OCI-LY7 (cell line): ENCODE results near the gene DMRT3. TPM values are rescaled to one million over a fixed set of nuclear protein-coding genes. Genes with fewer than 3 reads are reported as not detected.

Experiments used
- BruUV-seq: library from RNA; stranded (reverse); fragments of 400-500 nt; replicated peaks from 2 replicates; lab custom pipeline; 2021; lab: Mats Ljungman, UMichigan
- CTCF ChIA-PET: fragments of 300-600 bp; sonication (Branson Sonifier 250); formaldehyde crosslinking; loops from one replicate; lab custom pipeline; 2022; ENCODE audit warnings: antibody characterized with exemption; ENCODE audit not compliant: unreplicated experiment; lab: Charles Lee
- POLR2A ChIA-PET: fragments of 300-600 bp; sonication (Branson Sonifier 250); formaldehyde crosslinking; loops from one replicate; lab custom pipeline; 2022; ENCODE audit warnings: antibody characterized with exemption; lab: Charles Lee
- DNase-seq: peaks from one replicate; pipeline ENCODE4 v3.0.0-alpha.2; 2015; ENCODE audit warnings: low spot score
- H2AFZ ChIP-seq: fragments of 200-600 bp; sonication (generic), shearing (Covaris generic); 2 replicates; pipeline ENCODE4 v1.6.1; 2014; ENCODE audit warnings: mild to moderate bottlenecking, antibody characterized with exemption, low read length, moderate library complexity
- H3K27ac ChIP-seq: fragments of 200-600 bp; sonication (generic); 2 replicates; pipeline ENCODE4 v1.5.1; 2014; ENCODE audit warnings: mixed run types, low read depth, mild to moderate bottlenecking, moderate library complexity, low read length, inconsistent platforms; ENCODE audit not compliant: poor library complexity, severe bottlenecking
- H3K36me3 ChIP-seq: fragments of 200-600 bp; sonication (generic); 2 replicates; pipeline ENCODE4 v1.6.1; 2014; ENCODE audit warnings: mild to moderate bottlenecking, antibody characterized with exemption, low read length, moderate library complexity, mixed read lengths; ENCODE audit not compliant: insufficient read depth
- H3K4me1 ChIP-seq: fragments of 200-600 bp; sonication (generic); 2 replicates; pipeline ENCODE4 v1.5.1; 2014; ENCODE audit warnings: mild to moderate bottlenecking, low read length; ENCODE audit not compliant: insufficient read depth, poor library complexity, severe bottlenecking
- H3K4me2 ChIP-seq: fragments of 200-600 bp; sonication (generic); 2 replicates; pipeline ENCODE4 v1.6.1; 2014; ENCODE audit warnings: mild to moderate bottlenecking, low read length
- H3K4me3 ChIP-seq: fragments of 200-600 bp; sonication (generic); 2 replicates; pipeline ENCODE4 v1.5.1; 2014; ENCODE audit warnings: mild to moderate bottlenecking, low read depth, low read length; ENCODE audit not compliant: poor library complexity, severe bottlenecking
- H3K79me2 ChIP-seq: fragments of 200-600 bp; sonication (generic); 2 replicates; pipeline ENCODE4 v1.6.1; 2016; ENCODE audit warnings: low read depth, mild to moderate bottlenecking, low read length, moderate library complexity, mixed read lengths; ENCODE audit not compliant: insufficient read depth
- H3K9me2 ChIP-seq: fragments of 200-600 bp; sonication (generic); 2 replicates; pipeline ENCODE4 v1.6.1; 2016; ENCODE audit warnings: mild to moderate bottlenecking, low read length, mixed read lengths; ENCODE audit not compliant: insufficient read depth
- H3K9me3 ChIP-seq: fragments of 200-600 bp; sonication (generic); 2 replicates; pipeline ENCODE4 v1.6.1; 2014; ENCODE audit warnings: mild to moderate bottlenecking, mixed run types, low read length, mixed read lengths
- H4K20me1 ChIP-seq: fragments of 200-600 bp; sonication (generic); 2 replicates; pipeline ENCODE4 v1.6.1; 2014; ENCODE audit warnings: mild to moderate bottlenecking, antibody characterized with exemption, low read length, moderate library complexity, mixed read lengths; ENCODE audit not compliant: insufficient read depth
- EZH2phosphoT487 ChIP-seq: fragments of 200-600 bp; sonication (generic); IDR thresholded peaks from 2 replicates; pipeline ENCODE4 v1.6.1; 2018; ENCODE audit warnings: low read depth, borderline replicate concordance, mild to moderate bottlenecking, mixed run types, antibody characterized with exemption, low read length, moderate library complexity, mixed read lengths
- intact Hi-C: fragments of 100-400 bp; cut with micrococcal nuclease; formaldehyde crosslinking; loops from one replicate; pipeline ENCODE4 v1.10.0; 2022; ENCODE audit not compliant: unreplicated experiment
- total RNA-seq, 2 experiments: library from RNA; depleted of rRNA in 1 of 2; stranded (reverse); fragments of >200 nt in 1 of 2; shearing (Covaris generic) in 1 of 2; gene quantifications; 2 replicates each; pipeline ENCODE4 v1.2.3, GENCODE V29; 2014 to 2022
- TF ChIP-seq, protein P1 (sequence below): fragments of 200-600 bp; sonication (generic); conservative IDR thresholded peaks from 2 replicates; pipeline ENCODE4 v1.5.1; 2014; ENCODE audit warnings: mild to moderate bottlenecking, antibody characterized with exemption, low read length, moderate library complexity, mixed read lengths

Gene DMRT3
- total RNA-seq, 2 experiments from 2014 or later = not detected

DNA sequence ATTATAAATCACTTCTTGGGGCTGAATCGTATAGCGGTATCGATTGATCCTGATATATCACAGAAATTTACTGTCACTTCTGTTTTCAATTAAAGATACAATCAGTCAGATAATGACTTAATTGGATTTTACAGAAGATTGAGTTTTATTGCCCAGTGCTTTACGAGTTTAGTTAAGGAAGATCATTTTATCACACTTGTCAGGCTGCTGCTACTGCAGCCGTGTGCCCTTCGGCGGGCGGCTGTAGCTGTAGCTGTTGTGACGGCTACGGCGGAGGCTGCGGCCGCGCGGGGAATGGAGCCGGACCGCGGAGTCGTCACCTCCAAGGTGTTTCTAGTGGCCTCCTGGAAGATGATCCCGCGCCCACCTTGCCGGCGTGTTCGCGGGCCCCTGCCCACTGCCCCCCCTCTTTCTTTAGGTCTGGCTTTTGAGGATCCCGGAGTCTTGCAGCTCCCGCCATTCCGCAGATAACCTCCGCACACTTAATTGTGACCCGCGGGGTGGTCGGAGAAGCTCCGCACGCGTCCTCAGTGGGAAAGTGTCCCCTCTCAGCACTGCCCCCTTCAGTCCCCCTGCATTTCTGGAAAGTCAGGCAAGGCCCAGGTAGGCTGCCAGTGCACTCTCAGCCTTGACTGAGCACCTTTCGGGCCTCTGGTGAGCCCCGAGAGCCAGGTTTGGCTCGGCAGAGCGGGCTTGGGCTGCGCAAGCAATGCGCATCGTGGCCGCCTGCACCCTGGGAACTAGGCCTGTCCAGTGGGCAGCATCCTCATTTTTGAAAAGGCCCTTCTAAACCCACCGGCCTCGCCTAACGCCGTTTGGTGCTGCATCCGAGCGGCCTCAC is 6.9 kb upstream of the DMRT3 start:
- H3K36me3 ChIP-seq = no peaks in the 10 kb centered on the region
- H3K79me2 ChIP-seq = no peaks in the 10 kb centered on the region
- no peaks in the 10 kb centered on the region for H4K20me1 ChIP-seq
- no peak overlapping the region for H2AFZ ChIP-seq
- no peak for DNase-seq
- H3K9me3 ChIP-seq = no peaks in the 10 kb centered on the region
- POLR2A ChIA-PET = no interaction called here
- H3K9me2 ChIP-seq = no peaks in the 10 kb centered on the region
- CTCF ChIA-PET = no interaction called here
- intact Hi-C loops = loop anchor here (5.0 kb wide), 1 partner anchor 38 kb away; no protein-coding TSS in a partner anchor
- H3K4me1 ChIP-seq = no peaks in the 10 kb centered on the region
- BruUV-seq = no TSS peak
- H3K4me3 ChIP-seq = no peak overlapping the region
- no peak overlapping the region for H3K27ac ChIP-seq
- TF ChIP-seq EZH2phosphoT487 = no peak
- TF ChIP-seq, protein P1, sequence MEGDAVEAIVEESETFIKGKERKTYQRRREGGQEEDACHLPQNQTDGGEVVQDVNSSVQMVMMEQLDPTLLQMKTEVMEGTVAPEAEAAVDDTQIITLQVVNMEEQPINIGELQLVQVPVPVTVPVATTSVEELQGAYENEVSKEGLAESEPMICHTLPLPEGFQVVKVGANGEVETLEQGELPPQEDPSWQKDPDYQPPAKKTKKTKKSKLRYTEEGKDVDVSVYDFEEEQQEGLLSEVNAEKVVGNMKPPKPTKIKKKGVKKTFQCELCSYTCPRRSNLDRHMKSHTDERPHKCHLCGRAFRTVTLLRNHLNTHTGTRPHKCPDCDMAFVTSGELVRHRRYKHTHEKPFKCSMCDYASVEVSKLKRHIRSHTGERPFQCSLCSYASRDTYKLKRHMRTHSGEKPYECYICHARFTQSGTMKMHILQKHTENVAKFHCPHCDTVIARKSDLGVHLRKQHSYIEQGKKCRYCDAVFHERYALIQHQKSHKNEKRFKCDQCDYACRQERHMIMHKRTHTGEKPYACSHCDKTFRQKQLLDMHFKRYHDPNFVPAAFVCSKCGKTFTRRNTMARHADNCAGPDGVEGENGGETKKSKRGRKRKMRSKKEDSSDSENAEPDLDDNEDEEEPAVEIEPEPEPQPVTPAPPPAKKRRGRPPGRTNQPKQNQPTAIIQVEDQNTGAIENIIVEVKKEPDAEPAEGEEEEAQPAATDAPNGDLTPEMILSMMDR = no peak
- H3K4me2 ChIP-seq = no peak overlapping the region

DNA sequence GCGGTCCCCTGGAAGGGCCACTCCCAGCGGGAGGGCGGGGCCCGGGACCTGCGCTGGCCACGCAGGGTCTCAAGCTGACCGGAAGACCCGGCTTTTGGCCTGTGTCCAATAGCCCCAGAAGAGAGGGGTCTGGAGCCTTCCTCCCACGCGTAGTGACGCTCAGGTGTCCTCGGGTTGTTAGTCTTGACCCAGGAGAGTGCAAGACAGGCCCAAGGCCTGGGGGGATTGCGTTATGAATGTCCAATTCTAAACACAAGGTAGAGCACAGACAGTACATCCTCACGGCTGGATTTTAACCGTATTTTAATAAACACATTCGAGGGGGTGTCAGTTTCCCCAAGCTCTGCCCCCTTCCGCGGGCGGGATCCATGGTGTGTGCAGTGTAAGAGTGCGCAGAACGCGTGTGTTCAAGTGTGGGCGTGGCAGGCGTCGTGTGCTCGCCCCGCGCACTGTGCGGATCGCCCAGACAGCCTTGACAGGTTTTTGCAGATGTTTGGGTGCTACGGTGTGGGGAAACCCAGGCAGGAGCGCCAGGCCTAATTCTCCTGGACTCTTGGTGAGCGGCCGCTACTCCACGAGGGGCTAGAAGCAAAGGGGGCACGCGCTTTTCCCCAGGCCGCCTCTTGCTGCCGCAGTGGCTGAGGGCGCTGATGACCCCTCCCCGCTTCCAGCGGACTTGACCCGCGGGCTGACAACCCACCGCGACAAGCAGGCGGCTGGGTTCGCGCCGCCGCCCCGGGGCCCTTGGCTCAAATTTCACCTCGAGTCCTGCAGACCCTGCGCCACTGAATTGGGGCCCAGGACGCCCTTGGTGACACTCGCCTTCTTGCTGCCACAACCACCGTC is 6.1 kb upstream of the DMRT3 start:
- no peak overlapping the region for H3K4me2 ChIP-seq
- H3K4me3 ChIP-seq = no peak overlapping the region
- BruUV-seq = no TSS peak
- POLR2A ChIA-PET = interaction anchor here (0.6 kb wide), 1 partner anchor 1863 kb away, joined by 5 read pairs; no protein-coding TSS in a partner anchor
- intact Hi-C loops = no loop called here
- H3K9me3 ChIP-seq = no peaks in the 10 kb centered on the region
- no peaks in the 10 kb centered on the region for H3K36me3 ChIP-seq
- H3K79me2 ChIP-seq = no peaks in the 10 kb centered on the region
- CTCF ChIA-PET = no interaction called here
- H3K9me2 ChIP-seq = no peaks in the 10 kb centered on the region
- no peak for TF ChIP-seq EZH2phosphoT487
- TF ChIP-seq, protein P1 = no peak
- no peaks in the 10 kb centered on the region for H4K20me1 ChIP-seq
- no peak overlapping the region for H2AFZ ChIP-seq
- no peak overlapping the region for H3K27ac ChIP-seq
- no peaks in the 10 kb centered on the region for H3K4me1 ChIP-seq
- no peak for DNase-seq
